Kidney (tissue), 14 donors: ENCODE measurements around the gene DCLK1. TPM values are rescaled to one million over a fixed set of nuclear protein-coding genes. Genes with fewer than 3 reads are reported as not detected.

ENCODE experiments used
- DNase-seq, 5 donors: peaks; one replicate each; pipeline ENCODE4 v3.0.0-alpha.2; 2013 to 2020
- FAIRE-seq: peaks from 2 replicates; lab custom pipeline; 2012; peaks lifted over from hg19 to GRCh38; lab: Jason Lieb, UNC
- H3K27ac ChIP-seq, 2 donors: one replicate each; pipeline ENCODE4 v1.7.0; 2013; ENCODE audit warnings: low read depth in 2 of 2, low read length in 2 of 2, inconsistent platforms in 1 of 2
- H3K27me3 ChIP-seq: one replicate; pipeline ENCODE4 v1.7.1; 2013; ENCODE audit warnings: low read length, inconsistent platforms; ENCODE audit not compliant: control insufficient read depth, insufficient read depth
- H3K36me3 ChIP-seq, 3 donors: one replicate each; pipeline versions ENCODE4 v1.7.0 to v1.7.1; 2013; ENCODE audit warnings: low read length in 3 of 3, control low read depth in 1 of 3, inconsistent platforms in 1 of 3; ENCODE audit not compliant: insufficient read depth in 3 of 3, control insufficient read depth in 2 of 3
- H3K4me1 ChIP-seq, 3 donors: one replicate each; pipeline versions ENCODE4 v1.7.0 to v1.7.1; 2013; ENCODE audit warnings: low read length in 3 of 3, inconsistent platforms in 1 of 3, low read depth in 1 of 3; ENCODE audit not compliant: control insufficient read depth in 2 of 3, insufficient read depth in 2 of 3
- H3K4me3 ChIP-seq, 3 donors: one replicate each; pipeline versions ENCODE4 v1.7.0 to v1.8.1; 2013; ENCODE audit warnings: low read length in 3 of 3, control low read depth in 1 of 3, inconsistent platforms in 1 of 3
- H3K9ac ChIP-seq, 3 donors: one replicate each; pipeline versions ENCODE4 v1.7.0 to v1.7.1; 2013; ENCODE audit warnings: low read length in 3 of 3, control low read depth in 1 of 3, inconsistent platforms in 1 of 3
- H3K9me3 ChIP-seq, 3 donors: one replicate each; pipeline versions ENCODE4 v1.7.0 to v1.7.1; 2013; ENCODE audit warnings: low read length in 3 of 3, control low read depth in 1 of 3, inconsistent platforms in 1 of 3; ENCODE audit not compliant: control insufficient read depth in 2 of 3, insufficient read depth in 1 of 3
- intact Hi-C: fragments of 100-400 bp; cut with DNase I; formaldehyde crosslinking; loops from one replicate; pipeline ENCODE4 v1.11.1; 2022
- polyA plus RNA-seq: library from polyadenylated mRNA; stranded (reverse); fragments of 350-450 nt; fragmentation: Illumina TruSeq; extraction: RNeasy Lipid Tissue Mini Kit (QIAGEN cat#74804); gene quantifications from one replicate; pipeline ENCODE4 v1.2.3, GENCODE V29; 2014; ENCODE audit warnings: low read depth, low replicate concordance; ENCODE audit not compliant: insufficient read depth
- total RNA-seq: library from RNA; stranded (reverse); fragmentation: NEBNext Ultra II Directional; extraction: Animal tissue kit (Norgen Biotek cat#: 25700); gene quantifications from one replicate; pipeline ENCODE4 v1.2.1, GENCODE V29; 2021
- TF ChIP-seq, protein P1 (sequence below): IDR thresholded peaks from 3 replicates; pipeline ENCODE4 v1.5.1; 2012; ENCODE audit warnings: mild to moderate bottlenecking, moderate library complexity, borderline replicate concordance; ENCODE audit not compliant: insufficient read depth; ENCODE audit errors: extremely low read depth
- donor health status: control.
- donor health status: control.
- donor health status: control.
- donor health status: control.
- donor health status: control.
- donor health status: DM: yes; HTN: yes; CAD: no.
- donor health status: Normal renal cell carcinoma (clear cell type).

Gene DCLK1
- total and polyA plus RNA-seq, 2 donors from 2014 or later, result 0.73 to 8.3 TPM

DNA sequence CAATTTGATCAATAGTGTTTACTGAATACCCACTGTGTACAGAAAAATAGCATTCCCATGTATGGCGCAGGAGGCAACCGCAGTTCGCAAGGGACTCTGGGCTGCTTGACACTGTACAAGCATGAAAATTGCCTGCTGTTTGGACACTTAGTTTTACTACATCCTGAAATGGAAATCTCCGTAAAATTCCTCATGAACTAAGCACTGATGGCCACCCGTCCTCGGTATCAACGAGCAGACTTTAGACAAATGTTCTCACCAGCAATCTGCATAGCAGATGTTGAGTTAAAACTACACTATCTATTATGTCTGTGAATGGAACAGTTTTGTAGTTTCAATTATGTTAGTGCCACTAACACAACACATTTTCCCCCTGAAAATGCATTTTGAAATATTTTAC, 294.7 kb downstream of the DCLK1 start:
- Histone ChIP-seq H3K36me3 (no peaks in the 10 kb centered on the region), H3K4me1 (no peaks in the 10 kb centered on the region), H3K4me3 (no peak overlapping the region), H3K27ac (no peak overlapping the region), H3K27me3 (no peaks in the 10 kb centered on the region), H3K9me3 (no peaks in the 10 kb centered on the region), H3K9ac (no peak overlapping the region)
- peak in 1 of 5 donors; percentile 52 for DNase-seq
- TF ChIP-seq, protein P1, sequence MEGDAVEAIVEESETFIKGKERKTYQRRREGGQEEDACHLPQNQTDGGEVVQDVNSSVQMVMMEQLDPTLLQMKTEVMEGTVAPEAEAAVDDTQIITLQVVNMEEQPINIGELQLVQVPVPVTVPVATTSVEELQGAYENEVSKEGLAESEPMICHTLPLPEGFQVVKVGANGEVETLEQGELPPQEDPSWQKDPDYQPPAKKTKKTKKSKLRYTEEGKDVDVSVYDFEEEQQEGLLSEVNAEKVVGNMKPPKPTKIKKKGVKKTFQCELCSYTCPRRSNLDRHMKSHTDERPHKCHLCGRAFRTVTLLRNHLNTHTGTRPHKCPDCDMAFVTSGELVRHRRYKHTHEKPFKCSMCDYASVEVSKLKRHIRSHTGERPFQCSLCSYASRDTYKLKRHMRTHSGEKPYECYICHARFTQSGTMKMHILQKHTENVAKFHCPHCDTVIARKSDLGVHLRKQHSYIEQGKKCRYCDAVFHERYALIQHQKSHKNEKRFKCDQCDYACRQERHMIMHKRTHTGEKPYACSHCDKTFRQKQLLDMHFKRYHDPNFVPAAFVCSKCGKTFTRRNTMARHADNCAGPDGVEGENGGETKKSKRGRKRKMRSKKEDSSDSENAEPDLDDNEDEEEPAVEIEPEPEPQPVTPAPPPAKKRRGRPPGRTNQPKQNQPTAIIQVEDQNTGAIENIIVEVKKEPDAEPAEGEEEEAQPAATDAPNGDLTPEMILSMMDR, result no peak
- FAIRE-seq, result no peak
- intact Hi-C loops, result no loop called here

DNA sequence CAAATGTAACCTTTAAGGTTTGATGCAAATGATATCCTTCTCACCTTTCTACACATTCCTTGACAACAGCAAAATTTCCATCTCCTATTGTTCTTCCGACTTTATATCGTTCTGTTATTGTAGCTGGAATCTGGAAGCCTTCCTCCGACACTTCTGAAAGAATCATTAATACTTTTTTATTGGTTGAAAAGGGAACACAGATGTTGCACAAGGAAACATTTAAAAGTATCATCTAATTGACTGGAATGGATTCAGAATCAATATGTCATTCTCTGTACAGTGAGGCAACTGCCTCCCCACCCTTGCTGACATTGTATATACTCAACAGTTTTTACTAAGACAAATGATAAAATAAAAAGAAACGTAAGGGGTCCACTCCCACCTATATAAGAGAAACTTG, 295.2 kb downstream of the DCLK1 start:
- Histone ChIP-seq H3K4me1 (no peaks in the 10 kb centered on the region), H3K27me3 (no peaks in the 10 kb centered on the region), H3K9me3 (no peaks in the 10 kb centered on the region), H3K4me3 (no peak overlapping the region), H3K27ac (no peak overlapping the region), H3K36me3 (no peaks in the 10 kb centered on the region), H3K9ac (no peak overlapping the region)
- intact Hi-C loops, result no loop called here
- TF ChIP-seq, protein P1, result no peak
- DNase-seq, result no peak
- FAIRE-seq, result no peak

DNA sequence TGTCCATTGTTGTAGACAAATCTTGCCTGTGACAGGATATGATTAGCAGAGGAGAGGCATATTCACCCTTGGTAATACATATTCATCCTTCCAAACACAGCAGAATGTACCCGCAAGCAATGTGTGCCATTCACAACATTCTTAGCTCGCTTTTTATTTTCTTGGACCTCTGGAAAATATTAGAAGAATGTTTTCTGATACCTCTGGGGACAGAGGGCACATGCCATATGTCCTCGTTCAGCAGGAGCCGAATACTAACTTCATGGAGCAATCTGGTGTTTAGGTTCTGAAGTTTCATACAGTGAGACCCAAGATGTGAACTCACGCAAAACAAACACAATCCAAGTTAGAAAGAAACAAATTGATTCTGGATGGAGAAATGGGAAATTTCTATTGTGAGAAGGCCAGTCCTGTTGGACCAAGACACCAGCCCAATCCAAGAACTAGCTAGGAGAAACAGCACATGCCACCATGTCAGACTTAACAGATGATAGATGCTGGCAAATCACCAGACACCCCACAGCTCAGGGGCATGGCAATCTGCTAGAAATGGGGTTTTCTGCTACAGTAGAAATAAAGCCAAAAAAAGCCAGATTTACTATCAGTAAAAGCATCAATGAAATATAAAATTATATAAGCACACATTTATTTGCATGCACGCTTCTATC, 297.4 kb downstream of the DCLK1 start:
- Histone ChIP-seq H3K9ac (no peak overlapping the region), H3K27ac (no peak overlapping the region), H3K27me3 (no peaks in the 10 kb centered on the region), H3K4me3 (no peak overlapping the region), H3K4me1 (no peaks in the 10 kb centered on the region), H3K36me3 (no peaks in the 10 kb centered on the region), H3K9me3 (no peaks in the 10 kb centered on the region)
- TF ChIP-seq, protein P1, result no peak
- DNase-seq (no peak), FAIRE-seq (no peak)
- intact Hi-C loops, result no loop called here

DNA sequence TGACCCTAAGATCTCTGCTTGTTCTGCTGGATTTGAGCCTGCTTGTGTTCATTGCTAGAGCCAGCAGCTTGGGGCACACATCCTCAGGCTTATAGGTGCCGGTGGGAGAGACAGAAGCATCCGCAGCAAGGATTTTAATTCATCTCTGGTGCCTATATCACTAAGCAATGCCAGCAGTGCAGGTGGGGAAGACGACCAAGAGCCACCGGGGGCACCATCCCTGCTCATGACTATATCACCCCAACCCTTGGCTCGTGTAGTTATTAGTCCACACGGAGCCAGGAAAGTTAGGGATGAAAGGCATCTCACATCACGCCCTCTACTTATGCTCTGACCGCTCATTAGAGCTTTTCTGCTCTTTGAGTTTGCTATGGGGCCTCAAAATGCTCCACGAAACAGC, 298.2 kb downstream of the DCLK1 start:
- no peak for FAIRE-seq
- H3K27ac ChIP-seq, result no peak overlapping the region
- H3K36me3 ChIP-seq, result no peaks in the 10 kb centered on the region
- no peaks in the 10 kb centered on the region for H3K9me3 ChIP-seq
- no peak overlapping the region for H3K9ac ChIP-seq
- H3K4me1 ChIP-seq, result no peaks in the 10 kb centered on the region
- intact Hi-C loops, result no loop called here
- TF ChIP-seq, protein P1, result no peak
- H3K4me3 ChIP-seq, result no peak overlapping the region
- DNase-seq, result no peak
- H3K27me3 ChIP-seq, result no peaks in the 10 kb centered on the region
